CMK (cell line): Measurements from ENCODE around the gene CDK5RAP2.

Experiments used
- DNase-seq: peaks from one replicate; pipeline ENCODE4 v3.0.0-alpha.2; 2010; ENCODE audit warnings: low read depth

The CDK5RAP2 gene

GRCh38 chr9:120345379-120345778, 234.6 kb downstream of the CDK5RAP2 start:
- DNase-seq, result no peak

GRCh38 chr9:120344230-120344629, 235.7 kb downstream of the CDK5RAP2 start:
- no peak for DNase-seq

GRCh38 chr9:120343416-120343815, 236.6 kb downstream of the CDK5RAP2 start:
- no peak for DNase-seq
